HG02970 (cell line): Measurements from ENCODE around the gene AMIGO1.

Experiments
- ATAC-seq: cut with Tn5 transposase; IDR thresholded peaks from one replicate; pipeline ENCODE4 v1.9.1; 2021; ENCODE audit warnings: mild to moderate bottlenecking, moderate library complexity, moderate number of reproducible peaks; ENCODE audit not compliant: unreplicated experiment, low FRiP score

Gene AMIGO1

DNA sequence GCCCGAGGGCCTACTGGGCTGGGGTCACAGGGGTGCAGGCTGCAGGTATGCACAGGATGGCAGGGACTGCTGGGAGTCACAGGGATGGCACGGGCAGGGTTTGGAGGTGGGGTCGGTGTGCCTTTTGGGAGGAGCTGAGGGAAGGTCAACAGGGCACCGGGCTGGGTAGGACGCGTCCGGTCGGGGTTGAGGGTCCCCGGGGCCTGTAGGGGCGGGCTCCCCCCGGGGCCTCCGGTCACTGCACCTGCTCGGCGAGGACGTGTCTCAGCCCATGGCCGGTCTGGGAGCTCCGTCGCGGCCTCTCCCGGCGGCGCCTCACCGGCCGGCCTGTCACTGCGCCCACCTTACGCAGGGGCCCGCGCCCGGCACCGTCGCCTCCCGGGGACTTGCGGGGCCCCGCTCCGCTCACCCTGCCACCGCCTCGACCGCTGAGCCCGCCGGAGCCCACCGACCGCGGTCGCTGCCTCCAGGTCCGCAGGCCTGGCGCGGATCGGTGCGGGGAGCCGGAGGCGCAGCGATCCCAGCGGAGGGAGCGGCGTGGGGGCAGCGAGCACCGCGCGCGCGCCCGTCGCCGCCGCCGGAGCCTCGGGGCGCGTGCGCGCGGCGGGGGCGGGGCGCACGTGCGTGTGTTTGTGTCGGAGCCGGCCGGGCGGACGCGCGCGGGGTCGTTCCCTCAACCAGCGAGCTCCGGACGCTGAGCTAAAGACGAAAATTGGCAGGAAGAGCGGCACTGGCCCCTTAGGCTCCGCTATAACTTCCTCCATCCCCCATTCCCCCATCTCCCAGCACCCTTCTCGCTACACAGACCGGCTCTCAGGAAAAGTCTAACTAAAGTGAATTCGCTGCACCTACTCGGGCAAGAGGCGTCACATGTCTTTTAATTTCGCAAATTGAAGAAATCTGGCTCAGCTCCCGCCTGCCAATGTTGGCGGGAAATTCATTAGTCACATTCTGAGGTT lies at the start of gene AMIGO1:
TSS of gene AMIGO1 (minus strand) at position 552 of the 959 bp plus-strand sequence. CDS start 815 bp downstream, outside the sequence.
- ATAC-seq = no peak

DNA sequence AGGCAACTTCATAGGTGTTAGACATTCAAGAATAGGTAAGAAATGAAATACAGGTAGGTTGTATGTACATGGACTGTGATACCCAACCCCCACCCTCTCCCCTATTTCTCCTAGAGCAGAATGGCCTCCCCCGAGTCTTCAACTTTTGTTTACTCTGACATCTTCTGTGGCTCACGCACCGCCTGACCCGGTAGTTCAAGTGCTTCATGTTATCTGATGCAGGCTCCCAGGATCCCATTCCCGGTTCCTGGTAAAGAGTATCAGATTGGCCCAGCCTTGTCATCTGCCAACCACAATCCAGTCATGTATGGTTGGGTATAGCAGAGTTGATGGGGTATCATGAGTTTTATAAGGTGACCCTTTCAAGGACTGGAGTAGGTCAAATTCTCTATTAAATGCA lies 48.0 kb upstream of the AMIGO1 start:
- ATAC-seq = no peak

GRCh38 chr1:109556563-109556962 lies 47.0 kb upstream of the AMIGO1 start:
- no peak for ATAC-seq

DNA sequence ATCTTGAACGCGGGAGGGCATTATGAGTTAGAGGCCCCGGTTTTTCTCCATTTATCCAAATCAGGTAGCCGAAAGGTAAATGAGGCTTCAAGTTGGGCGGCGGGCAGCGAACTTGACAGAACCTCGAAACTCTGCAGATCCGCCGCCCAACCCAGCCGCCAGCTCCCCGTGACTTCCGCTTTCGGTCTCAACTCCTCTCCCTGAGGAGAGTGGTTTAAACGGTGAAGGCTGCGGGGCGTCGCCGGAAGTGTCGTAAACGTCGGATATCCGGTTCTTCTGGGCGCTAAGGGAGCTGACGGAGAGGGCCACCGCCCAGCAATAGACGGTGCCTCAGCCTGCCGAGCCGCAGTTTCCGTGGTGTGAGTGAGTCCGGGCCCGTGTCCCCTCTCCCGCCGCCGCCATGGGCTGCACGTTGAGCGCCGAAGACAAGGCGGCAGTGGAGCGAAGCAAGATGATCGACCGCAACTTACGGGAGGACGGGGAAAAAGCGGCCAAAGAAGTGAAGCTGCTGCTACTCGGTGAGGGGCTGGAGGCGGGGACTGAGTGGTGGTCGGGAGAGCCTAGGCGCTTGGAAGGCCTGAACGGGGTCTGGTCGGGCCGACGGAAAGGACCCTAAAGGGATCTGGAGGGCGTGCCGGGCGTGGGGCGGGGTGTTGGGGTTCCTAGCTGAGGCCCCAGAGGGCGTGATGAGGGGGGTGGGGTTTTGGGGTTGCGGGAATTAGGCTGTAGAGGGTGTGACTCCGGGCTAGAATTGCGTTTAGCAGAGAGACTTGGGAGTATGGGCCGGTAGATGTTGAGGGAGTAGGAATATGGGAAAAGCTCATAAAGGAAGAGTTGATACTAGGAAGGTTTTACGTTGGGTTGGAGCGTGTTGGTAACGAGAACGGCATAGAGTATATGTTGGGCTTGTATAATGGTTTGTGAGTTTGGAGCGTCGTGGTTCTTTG lies 39.1 kb upstream of the AMIGO1 start, which contains the start of gene GNAI3:
TSS of gene GNAI3 (plus strand) at position 295 of the 947 bp plus-strand sequence. CDS start at position 401, 106 bp downstream.
- peak; percentile 68 for ATAC-seq

GRCh38 chr1:109547463-109548320 lies 38.2 kb upstream of the AMIGO1 start:
- peak; percentile 2 for ATAC-seq

DNA sequence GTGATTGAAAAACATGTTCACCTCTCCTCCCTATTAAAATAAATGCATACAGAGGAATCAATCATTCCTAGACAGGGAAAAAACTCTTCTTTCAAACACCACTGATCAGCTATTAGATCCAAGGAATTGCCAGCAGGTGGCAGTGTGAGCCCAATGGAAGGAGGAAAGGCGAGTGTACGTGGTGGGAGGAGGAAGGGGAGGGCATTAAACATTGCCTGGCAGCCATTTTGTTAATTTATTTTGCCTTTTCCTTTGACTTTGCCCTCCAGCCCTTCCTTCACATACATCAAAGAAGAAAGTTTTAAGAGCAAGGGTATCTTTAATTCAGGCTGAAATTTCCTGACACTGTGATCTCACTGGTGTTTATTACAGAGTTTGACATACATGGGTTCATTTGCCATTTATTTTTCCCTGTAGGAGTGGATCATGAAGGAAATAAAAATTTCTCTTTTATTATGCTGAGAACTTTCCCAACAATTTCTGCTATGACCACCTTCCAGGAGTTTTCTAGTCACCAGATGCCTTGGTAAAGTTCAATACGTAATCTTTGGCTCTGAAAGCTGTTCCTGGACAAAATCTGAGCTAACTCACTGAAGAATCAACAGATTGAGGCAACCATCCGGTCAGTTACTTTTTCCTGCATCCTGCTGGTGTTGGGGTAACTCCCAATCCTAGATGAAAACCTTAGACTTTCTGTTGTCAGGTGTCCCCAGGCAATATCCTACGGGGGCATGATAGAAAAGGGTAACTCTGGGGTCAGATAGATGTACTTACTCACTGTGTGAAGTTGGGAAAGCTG lies 37.0 kb upstream of the AMIGO1 start:
- no peak for ATAC-seq

DNA sequence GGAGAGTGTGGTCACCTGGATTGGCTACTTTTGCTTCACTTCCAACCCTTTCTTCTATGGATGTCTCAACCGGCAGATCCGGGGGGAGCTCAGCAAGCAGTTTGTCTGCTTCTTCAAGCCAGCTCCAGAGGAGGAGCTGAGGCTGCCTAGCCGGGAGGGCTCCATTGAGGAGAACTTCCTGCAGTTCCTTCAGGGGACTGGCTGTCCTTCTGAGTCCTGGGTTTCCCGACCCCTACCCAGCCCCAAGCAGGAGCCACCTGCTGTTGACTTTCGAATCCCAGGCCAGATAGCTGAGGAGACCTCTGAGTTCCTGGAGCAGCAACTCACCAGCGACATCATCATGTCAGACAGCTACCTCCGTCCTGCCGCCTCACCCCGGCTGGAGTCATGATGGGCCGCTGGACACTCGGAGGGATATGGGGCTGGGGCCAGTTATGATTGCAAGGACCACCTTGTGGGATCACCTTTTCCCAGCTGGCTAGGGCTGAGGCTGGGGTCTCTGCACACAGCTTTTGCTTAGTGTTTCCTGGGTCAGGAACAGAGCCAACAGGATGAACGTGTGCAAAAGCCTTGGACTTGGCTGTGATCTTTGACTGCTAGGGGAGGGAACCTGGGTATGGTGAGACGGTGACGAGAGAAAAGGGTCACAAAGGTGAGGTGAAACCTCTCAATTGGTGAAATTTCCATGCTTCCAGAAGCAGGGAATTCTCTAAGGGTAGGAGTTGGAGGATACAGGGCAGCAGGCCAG lies 34.6 kb upstream of the AMIGO1 start:
- no peak for ATAC-seq

DNA sequence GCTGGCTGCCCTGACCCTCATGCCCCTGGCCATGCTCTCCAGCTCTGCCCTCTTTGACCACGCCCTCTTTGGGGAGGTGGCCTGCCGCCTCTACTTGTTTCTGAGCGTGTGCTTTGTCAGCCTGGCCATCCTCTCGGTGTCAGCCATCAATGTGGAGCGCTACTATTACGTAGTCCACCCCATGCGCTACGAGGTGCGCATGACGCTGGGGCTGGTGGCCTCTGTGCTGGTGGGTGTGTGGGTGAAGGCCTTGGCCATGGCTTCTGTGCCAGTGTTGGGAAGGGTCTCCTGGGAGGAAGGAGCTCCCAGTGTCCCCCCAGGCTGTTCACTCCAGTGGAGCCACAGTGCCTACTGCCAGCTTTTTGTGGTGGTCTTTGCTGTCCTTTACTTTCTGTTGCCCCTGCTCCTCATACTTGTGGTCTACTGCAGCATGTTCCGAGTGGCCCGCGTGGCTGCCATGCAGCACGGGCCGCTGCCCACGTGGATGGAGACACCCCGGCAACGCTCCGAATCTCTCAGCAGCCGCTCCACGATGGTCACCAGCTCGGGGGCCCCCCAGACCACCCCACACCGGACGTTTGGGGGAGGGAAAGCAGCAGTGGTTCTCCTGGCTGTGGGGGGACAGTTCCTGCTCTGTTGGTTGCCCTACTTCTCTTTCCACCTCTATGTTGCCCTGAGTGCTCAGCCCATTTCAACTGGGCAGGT lies 33.9 kb upstream of the AMIGO1 start:
- ATAC-seq = no peak

DNA sequence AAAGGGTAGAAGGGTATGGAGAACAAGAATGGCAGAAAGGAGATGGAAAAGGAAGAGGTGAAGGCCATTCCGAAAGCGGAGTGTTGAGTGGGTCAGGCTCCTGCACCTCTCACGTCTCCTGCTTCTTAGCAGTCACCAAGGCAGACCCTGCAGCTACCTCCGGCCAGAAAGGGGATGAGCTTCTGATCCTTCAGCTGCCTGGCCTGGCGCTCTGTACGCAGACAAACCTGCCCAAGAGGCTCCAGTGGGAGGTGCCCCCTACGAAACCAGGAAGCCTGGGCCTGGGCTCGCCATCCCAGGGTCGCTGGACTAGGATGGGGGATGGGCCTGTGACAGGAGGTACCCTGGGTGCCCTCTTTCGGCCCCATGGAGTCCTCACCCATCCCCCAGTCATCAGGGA lies 33.1 kb upstream of the AMIGO1 start:
- ATAC-seq = no peak

- no peak for ATAC-seq
These were observed 31.6 kb upstream of the AMIGO1 start for GRCh38 chr1:109541102-109541501.

- ATAC-seq = no peak
These were observed 30.1 kb upstream of the AMIGO1 start, which contains the start of gene GPR61 for GRCh38 chr1:109539676-109540075. Gene GPR61, plus strand, starts transcription at chr1:109539872. Its CDS starts 3,151 bp downstream, at chr1:109543023.

GRCh38 chr1:109538827-109539555 lies 29.5 kb upstream of the AMIGO1 start:
- no peak for ATAC-seq

GRCh38 chr1:109537450-109538178 lies 28.1 kb upstream of the AMIGO1 start:
- ATAC-seq = no peak

DNA sequence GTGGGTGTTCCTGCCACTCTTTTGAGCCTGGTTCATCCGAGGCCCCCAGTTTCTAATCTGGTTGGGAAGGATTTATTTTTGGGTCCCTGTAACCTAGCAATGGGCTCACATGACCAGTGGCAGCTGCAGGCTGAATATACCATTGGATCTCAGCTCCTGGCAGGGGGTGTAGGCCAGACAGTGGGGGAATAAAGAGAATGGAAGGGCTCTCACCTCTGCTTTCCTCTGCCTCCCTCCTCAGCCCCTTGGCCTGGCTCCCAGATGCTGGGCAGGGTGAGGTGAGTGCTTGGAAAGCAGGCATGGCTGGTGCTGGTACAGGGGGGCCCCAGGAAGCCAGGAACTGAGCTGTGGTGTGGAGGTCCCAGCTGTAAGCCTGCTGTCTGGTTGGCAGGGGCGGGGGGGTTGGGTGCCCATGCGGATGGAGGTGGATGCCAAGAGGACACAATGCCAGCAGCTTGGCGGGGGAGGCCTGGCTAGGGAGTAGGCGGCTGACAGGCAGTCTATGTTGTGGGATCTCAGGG lies 26.5 kb upstream of the AMIGO1 start:
- ATAC-seq = no peak

DNA sequence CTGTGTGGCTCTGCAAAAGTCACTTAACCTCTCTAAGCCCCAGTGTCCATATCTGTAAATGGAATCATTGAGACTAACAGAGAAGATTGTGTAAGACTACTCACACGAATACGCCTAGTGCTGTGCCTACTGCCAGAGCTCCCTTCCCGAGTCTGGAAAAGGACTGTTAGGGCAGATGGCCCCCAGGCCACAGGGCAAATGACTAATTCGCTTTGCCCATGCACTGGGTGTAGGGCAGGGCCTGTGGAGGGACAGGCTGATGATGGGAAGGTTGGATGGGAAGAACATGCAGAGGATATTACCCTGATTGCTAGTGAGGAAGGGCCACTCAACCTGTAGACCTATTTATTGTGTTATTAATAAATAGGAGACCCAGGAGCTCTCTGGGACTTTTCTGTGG lies 26.0 kb upstream of the AMIGO1 start:
- no peak for ATAC-seq

DNA sequence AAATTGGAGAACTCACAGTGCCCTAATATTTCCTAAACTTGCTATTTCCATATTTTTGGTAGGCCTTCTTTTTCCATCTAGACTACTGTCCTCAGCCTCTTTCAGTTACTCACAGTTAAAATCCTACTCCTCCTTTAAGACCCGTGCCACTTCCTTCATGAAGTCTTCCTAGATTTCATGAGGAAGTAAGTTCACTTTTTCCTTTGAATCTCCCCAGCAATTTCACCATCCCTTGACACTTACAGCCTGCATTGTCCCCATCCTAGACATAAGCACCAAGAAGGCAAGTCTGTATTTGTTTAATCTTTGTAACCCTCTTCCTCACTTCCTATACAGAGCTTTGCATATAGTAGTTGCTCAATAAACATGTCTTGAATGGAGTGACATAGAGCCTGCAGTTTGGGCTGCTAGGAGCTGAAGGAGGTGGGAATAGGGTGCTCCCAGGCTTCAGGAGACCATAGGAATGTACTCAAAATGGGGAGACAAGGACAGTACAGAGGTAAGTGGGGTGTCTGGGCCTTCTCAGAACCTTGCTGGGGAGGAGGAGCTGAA lies 24.9 kb upstream of the AMIGO1 start:
- no peak for ATAC-seq
